ENCODE measurements around the gene ILF2.

- TF ChIP-seq CTCF (conservative IDR thresholded peaks at IDR 0.05; ENCODE audit: low read length) = no peak
- TF ChIP-seq EZH2phosphoT487 (IDR thresholded peaks at IDR 0.05; ENCODE audit: borderline replicate concordance, low read depth, low read length) = no peak
Measured at GRCh38 chr1:153643100-153643499, 27.7 kb downstream of the ILF2 start.

Data from OCI-LY7 (cell line).